Breast epithelium (tissue), 3 donors: ENCODE measurements around the gene NFKBIA.
"Not testable (repeated sequence)": the region's sequence is repeated elsewhere in the genome, so short reads cannot be mapped to it uniquely, and the experiment has no call there.

Source experiments
- CTCF ChIP-seq, 3 donors: fragments of 450-650 bp; IDR thresholded peaks; one replicate each; pipeline ENCODE4 v1.5.1; 2016 to 2017; ENCODE audit warnings: antibody characterized with exemption in 3 of 3, mild to moderate bottlenecking in 3 of 3, moderate library complexity in 3 of 3
- POLR2A ChIP-seq: fragments of 450-650 bp; IDR thresholded peaks from one replicate; pipeline ENCODE4 v1.6.1; 2016; ENCODE audit warnings: antibody characterized with exemption, mild to moderate bottlenecking, moderate library complexity
- POLR2AphosphoS5 ChIP-seq, 3 donors: sonication (generic); formaldehyde crosslinking; IDR thresholded peaks; one replicate each; pipeline ENCODE4 v1.6.1; 2017; ENCODE audit warnings: antibody characterized with exemption in 3 of 3

GRCh38 chr14:35396610-35397009 lies 7.9 kb downstream of the NFKBIA start:
- TF ChIP-seq CTCF (IDR thresholded peaks at IDR 0.05); POLR2AphosphoS5 (IDR thresholded peaks at IDR 0.05); POLR2A: not testable (repeated sequence)
